H9 (cell line): ENCODE results near the gene TIMM23. TPM values are rescaled to one million over a fixed set of nuclear protein-coding genes. Genes with fewer than 3 reads are reported as not detected.
"Not testable (repeated sequence)": the region's sequence is repeated elsewhere in the genome, so short reads cannot be mapped to it uniquely, and the experiment has no call there.

ENCODE experiments used
- DNase-seq: peaks from one replicate; pipeline ENCODE4 v3.0.0-alpha.2; 2017
- H2AFZ ChIP-seq: one replicate; pipeline ENCODE4 v1.6.1; 2013; ENCODE audit warnings: mild to moderate bottlenecking, low read length, control low read depth, moderate library complexity
- H2AK5ac ChIP-seq: 2 replicates; pipeline ENCODE4 v1.6.1; 2013; ENCODE audit warnings: low read length, control low read depth, mixed read lengths; ENCODE audit not compliant: insufficient read length
- H2BK120ac ChIP-seq: one replicate; pipeline ENCODE4 v1.6.1; 2013; ENCODE audit warnings: low read depth, mild to moderate bottlenecking, low read length, control low read depth, inconsistent platforms; ENCODE audit not compliant: poor library complexity, severe bottlenecking
- H2BK12ac ChIP-seq: 2 replicates; pipeline ENCODE4 v1.6.1; 2013; ENCODE audit warnings: low read length, control low read depth, mixed read lengths, low read depth; ENCODE audit not compliant: insufficient read length
- H2BK15ac ChIP-seq: 2 replicates; pipeline ENCODE4 v1.6.1; 2013; ENCODE audit warnings: low read depth, low read length, control low read depth
- H2BK20ac ChIP-seq: one replicate; pipeline ENCODE4 v1.6.1; 2013; ENCODE audit warnings: low read depth, mild to moderate bottlenecking, low read length, control low read depth, inconsistent platforms; ENCODE audit not compliant: poor library complexity, severe bottlenecking
- H2BK5ac ChIP-seq: 2 replicates; pipeline ENCODE4 v1.6.1; 2013; ENCODE audit warnings: low read length, control low read depth, mixed read lengths; ENCODE audit not compliant: insufficient read length
- H3K14ac ChIP-seq: 2 replicates; pipeline ENCODE4 v1.6.1; 2013; ENCODE audit warnings: low read length, control low read depth; ENCODE audit not compliant: insufficient read depth
- H3K18ac ChIP-seq: 2 replicates; pipeline ENCODE4 v1.6.1; 2013; ENCODE audit warnings: low read depth, mild to moderate bottlenecking, mixed read lengths, low read length, control low read depth; ENCODE audit not compliant: insufficient read length
- H3K23ac ChIP-seq: 2 replicates; pipeline ENCODE4 v1.6.1; 2013; ENCODE audit warnings: low read length, control low read depth, mixed read lengths, low read depth; ENCODE audit not compliant: insufficient read length
- H3K23me2 ChIP-seq: 2 replicates; pipeline ENCODE4 v1.6.1; 2013; ENCODE audit warnings: low read depth, mild to moderate bottlenecking, mixed read lengths, low read length, control low read depth; ENCODE audit not compliant: insufficient read length, poor library complexity, severe bottlenecking
- H3K27ac ChIP-seq: 2 replicates; pipeline ENCODE4 v1.5.1; 2013; ENCODE audit warnings: low read length, control low read depth, mixed read lengths, low read depth; ENCODE audit not compliant: insufficient read length
- H3K27me3 ChIP-seq: 2 replicates; pipeline ENCODE4 v1.6.1; 2013; ENCODE audit warnings: low read length, control low read depth, inconsistent platforms; ENCODE audit not compliant: insufficient read depth
- H3K4ac ChIP-seq: 2 replicates; pipeline ENCODE4 v1.6.1; 2013; ENCODE audit warnings: low read depth, mild to moderate bottlenecking, control low read depth, inconsistent platforms, low read length, moderate library complexity
- H3K4me1 ChIP-seq: 2 replicates; pipeline ENCODE4 v1.6.1; 2013; ENCODE audit warnings: low read length, control low read depth, inconsistent platforms; ENCODE audit not compliant: insufficient read depth
- H3K4me2 ChIP-seq: 2 replicates; pipeline ENCODE4 v1.6.1; 2013; ENCODE audit warnings: low read length, control low read depth, mixed read lengths; ENCODE audit not compliant: insufficient read length, insufficient read depth
- H3K56ac ChIP-seq: 2 replicates; pipeline ENCODE4 v1.6.1; 2013; ENCODE audit warnings: low read depth, mild to moderate bottlenecking, mixed read lengths, low read length, control low read depth; ENCODE audit not compliant: insufficient read length
- H3K79me1 ChIP-seq: 2 replicates; pipeline ENCODE4 v1.6.1; 2013; ENCODE audit warnings: low read depth, mild to moderate bottlenecking, moderate library complexity, low read length, control low read depth, inconsistent platforms; ENCODE audit not compliant: insufficient read depth, poor library complexity, severe bottlenecking
- H3K79me2 ChIP-seq: 2 replicates; pipeline ENCODE4 v1.6.1; 2013; ENCODE audit warnings: low read length, control low read depth, inconsistent platforms; ENCODE audit not compliant: insufficient read depth
- H3K9ac ChIP-seq: 2 replicates; pipeline ENCODE4 v1.6.1; 2013; ENCODE audit warnings: low read length, control low read depth, mixed read lengths; ENCODE audit not compliant: insufficient read length; ENCODE audit errors: extremely low read depth
- H3K9me3 ChIP-seq: one replicate; pipeline ENCODE4 v1.6.1; 2013; ENCODE audit warnings: low read depth, low read length, inconsistent platforms; ENCODE audit not compliant: control insufficient read depth
- H3T11ph ChIP-seq: one replicate; pipeline ENCODE4 v1.6.1; 2013; ENCODE audit warnings: mild to moderate bottlenecking, low read length, control low read depth, inconsistent platforms
- H4K20me1 ChIP-seq: one replicate; pipeline ENCODE4 v1.6.1; 2013; ENCODE audit not compliant: control insufficient read depth, insufficient read length, insufficient read depth
- H4K5ac ChIP-seq: 2 replicates; pipeline ENCODE4 v1.6.1; 2013; ENCODE audit warnings: low read depth, mild to moderate bottlenecking, mixed read lengths, low read length, control low read depth; ENCODE audit not compliant: insufficient read length
- H4K8ac ChIP-seq: replicated peaks from 2 replicates; pipeline ENCODE4 v1.6.1; 2013; ENCODE audit warnings: low read length, control low read depth, mixed read lengths, low read depth; ENCODE audit not compliant: insufficient read length
- H4K91ac ChIP-seq: 2 replicates; pipeline ENCODE4 v1.6.1; 2013; ENCODE audit warnings: low read depth, mild to moderate bottlenecking, moderate library complexity, mixed read lengths, low read length, control low read depth; ENCODE audit not compliant: insufficient read length
- H3K27ac Mint-ChIP-seq, 3 experiments: 2 replicates in 2 of 3; 3 replicates in 1 of 3; pipeline ENCODE4 v1.8.0; 2020 to 2021; ENCODE audit warnings: mixed read lengths in 3 of 3, mild to moderate bottlenecking in 1 of 3, moderate library complexity in 1 of 3
- H3K27me3 Mint-ChIP-seq: 2 replicates; pipeline ENCODE4 v1.8.0; 2021; ENCODE audit warnings: low read depth, mild to moderate bottlenecking, moderate library complexity, mixed read lengths
- H3K36me3 Mint-ChIP-seq, 3 experiments: 2 replicates in 2 of 3; 3 replicates in 1 of 3; pipeline ENCODE4 v1.8.0; 2020 to 2021; ENCODE audit warnings: low read depth in 3 of 3, mixed read lengths in 3 of 3; ENCODE audit not compliant: insufficient read depth in 1 of 3
- H3K4me1 Mint-ChIP-seq, 2 experiments: 2 replicates each; pipeline ENCODE4 v1.8.0; 2020; ENCODE audit warnings: mixed read lengths in 2 of 2
- H3K4me3 Mint-ChIP-seq, 2 experiments: 2 replicates in 1 of 2; 3 replicates in 1 of 2; pipeline ENCODE4 v1.8.0; 2020 to 2021; ENCODE audit warnings: mild to moderate bottlenecking in 2 of 2, mixed read lengths in 2 of 2, moderate library complexity in 1 of 2
- H3K9me3 Mint-ChIP-seq, 2 experiments: 2 replicates in 1 of 2; 3 replicates in 1 of 2; pipeline ENCODE4 v1.8.0; 2020; ENCODE audit warnings: mild to moderate bottlenecking in 2 of 2, mixed read lengths in 2 of 2, moderate library complexity in 1 of 2
- WGBS: extraction: QIAGEN DNeasy Blood & Tissue Kit; methylation state at CpG from one replicate; pipeline ENCODE4 v1.1.7; 2013; ENCODE audit warnings: missing lambda C conversion rate, low lambda C conversion rate, mixed read lengths; ENCODE audit not compliant: insufficient read length; ENCODE audit errors: extremely low coverage; 5-methylcytosine and 5-hydroxymethylcytosine counted together
- long read RNA-seq: library from polyadenylated mRNA; unstranded; transcript quantifications from one replicate; pipeline ENCODE4 v2.0.0, GENCODE V29; 2020
- total RNA-seq: library from RNA; stranded (reverse); gene quantifications from 2 replicates; pipeline ENCODE4 v1.2.1, GENCODE V29; 2021

Gene TIMM23
- total RNA-seq, result 95.9 and 105 TPM in 2 replicates
- long read RNA-seq, transcript TIMM23-201 (7 exons, 1,222 nt), result major isoform, 202 of 224 reads
- long read RNA-seq, partial matches to known transcripts, result 1 of 224 reads
- long read RNA-seq, other reads (novel, unspliced or antisense), result 21 of 224 reads

DNA sequence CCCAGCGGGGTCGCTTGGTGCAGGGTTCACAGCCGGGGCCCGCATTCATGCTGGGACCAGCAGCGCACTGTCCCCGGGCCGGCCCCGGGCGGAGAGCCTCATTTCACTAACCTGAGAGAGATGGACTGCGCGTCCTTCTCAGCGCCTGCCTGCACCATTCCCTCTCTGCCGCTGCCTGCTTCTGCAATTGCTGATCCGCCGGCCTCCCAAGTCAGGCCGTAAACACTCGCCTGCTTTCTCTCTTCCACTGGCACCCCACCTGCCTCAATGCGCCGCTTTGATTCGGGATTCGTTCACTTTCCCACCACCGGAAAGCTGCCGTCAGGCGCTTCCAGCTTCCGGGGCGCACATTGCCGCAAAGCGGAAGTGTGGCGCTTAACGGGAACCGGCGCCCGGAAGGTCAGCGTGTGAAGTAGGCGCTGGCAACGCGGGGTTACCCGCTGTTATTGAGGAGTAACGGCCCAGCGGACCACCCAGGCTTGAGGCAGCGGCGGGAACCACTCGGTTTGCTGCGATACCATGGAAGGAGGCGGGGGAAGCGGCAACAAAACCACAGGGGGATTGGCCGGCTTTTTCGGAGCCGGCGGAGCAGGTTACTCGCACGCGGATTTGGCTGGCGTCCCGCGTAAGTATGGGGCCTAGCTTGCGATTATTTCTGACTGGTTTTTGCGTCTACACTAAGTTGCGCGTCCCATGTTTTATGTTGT lies at the start of gene TIMM23:
TIMM23 (plus strand) TSS at position 384 of the 707 bp plus-strand sequence; CDS start at position 520, 136 bp downstream.
- peaks cover 13 to 22% of the 10 kb centered on the region in 2 experiments for H3K4me1 Mint-ChIP-seq
- H3K23ac ChIP-seq, H4K8ac ChIP-seq, H3K4ac ChIP-seq, H3K27ac ChIP-seq, H4K5ac ChIP-seq, H3T11ph ChIP-seq, H2BK120ac ChIP-seq, H2BK12ac ChIP-seq, H3K4me1 ChIP-seq, H3K27me3 Mint-ChIP-seq, H2BK20ac ChIP-seq, H3K56ac ChIP-seq, H3K9me3 ChIP-seq, H2BK15ac ChIP-seq, H3K79me1 ChIP-seq, H2BK5ac ChIP-seq, H3K23me2 ChIP-seq, H2AK5ac ChIP-seq, H3K9me3 Mint-ChIP-seq, H4K20me1 ChIP-seq, H2AFZ ChIP-seq, H4K91ac ChIP-seq, H3K27me3 ChIP-seq: not testable (repeated sequence)
- peak within 1 kb of the TSS; percentile 67 for H3K4me2 ChIP-seq
- peak within 1 kb of the TSS; percentile 85 for H3K18ac ChIP-seq
- H3K9ac ChIP-seq, result peak within 1 kb of the TSS; percentile 91
- H3K36me3 Mint-ChIP-seq, result peaks cover 9 to 25% (median 21%) of the 10 kb centered on the region in 3 experiments; a peak in 5 of 7 replicates
- H3K79me2 ChIP-seq, result peaks cover 23% of the 10 kb centered on the region; the same call in 1 of the 2 replicates
- H3K14ac ChIP-seq, result peak within 1 kb of the TSS; percentile 80; the same call in 1 of the 2 replicates
- no CpG with 5 or more reads among the region's 60 CpGs for WGBS
- H3K27ac Mint-ChIP-seq, result peak within 1 kb of the TSS; percentile 97 to 100 (median 99)
- DNase-seq, result peak; percentile 87
- H3K4me3 Mint-ChIP-seq, result peak within 1 kb of the TSS; percentile 99

DNA sequence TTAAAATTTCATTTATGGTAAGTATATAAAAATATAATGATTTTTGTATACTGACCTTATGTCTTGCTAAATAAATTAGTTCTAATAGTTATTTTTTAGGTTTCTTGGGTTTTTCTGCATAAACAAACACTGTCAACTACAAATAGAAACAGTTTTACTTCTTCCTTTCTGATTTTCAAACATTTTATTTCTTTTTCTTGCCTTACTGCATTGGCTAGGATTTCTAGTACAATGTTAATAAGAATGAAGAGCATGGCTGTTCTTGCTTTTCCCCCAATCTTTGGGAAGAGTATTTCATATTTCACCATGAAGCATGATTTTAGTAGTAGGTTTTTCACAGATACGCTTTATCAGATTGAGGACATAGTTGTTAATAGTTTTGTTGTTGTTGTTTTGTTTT lies 45.5 kb upstream of the TIMM23 start:
- not testable (repeated sequence) for H3K27me3 ChIP-seq, H3K14ac ChIP-seq, H2AK5ac ChIP-seq, H3T11ph ChIP-seq, H3K4ac ChIP-seq, H3K27ac Mint-ChIP-seq, H2BK20ac ChIP-seq, H3K4me1 ChIP-seq, H4K91ac ChIP-seq, H4K8ac ChIP-seq, H3K79me2 ChIP-seq, H3K4me2 ChIP-seq, H2BK5ac ChIP-seq, H2BK12ac ChIP-seq, H3K4me1 Mint-ChIP-seq, H3K27ac ChIP-seq, H3K27me3 Mint-ChIP-seq, H4K5ac ChIP-seq, H3K79me1 ChIP-seq, H2AFZ ChIP-seq, H3K9me3 ChIP-seq, H2BK120ac ChIP-seq, DNase-seq, H2BK15ac ChIP-seq, H3K56ac ChIP-seq, H4K20me1 ChIP-seq, H3K23ac ChIP-seq, H3K18ac ChIP-seq, H3K23me2 ChIP-seq, H3K9ac ChIP-seq, H3K4me3 Mint-ChIP-seq
- peaks cover 15 to 21% (median 20%) of the 10 kb centered on the region in 3 experiments for H3K36me3 Mint-ChIP-seq
- H3K9me3 Mint-ChIP-seq, result peaks cover 8 to 15% of the 10 kb centered on the region in 2 experiments; a peak in 4 of 5 replicates
- no CpG with 5 or more reads among the region's 1 CpG for WGBS
